Thymus (tissue), 11 donors: ENCODE measurements around the gene ANAPC2. TPM values are rescaled to one million over a fixed set of nuclear protein-coding genes. Genes with fewer than 3 reads are reported as not detected.
"Not testable (repeated sequence)": the region's sequence is repeated elsewhere in the genome, so short reads cannot be mapped to it uniquely, and the experiment has no call there.

Source experiments
- DNase-seq, 9 donors: peaks; one replicate each; pipeline ENCODE4 v3.0.0-alpha.2; 2013; ENCODE audit warnings: low spot score in 9 of 9, low read depth in 6 of 9, missing footprints in 1 of 9
- H3K27ac ChIP-seq, 2 donors: one replicate each; pipeline ENCODE4 v1.5.1; 2013; ENCODE audit warnings: control low read depth in 1 of 2, low read depth in 1 of 2, low read length in 1 of 2, mild to moderate bottlenecking in 1 of 2, moderate library complexity in 1 of 2
- H3K27me3 ChIP-seq, 2 donors: one replicate each; pipeline ENCODE4 v1.5.1; 2013; ENCODE audit warnings: low read length in 1 of 2; ENCODE audit not compliant: control insufficient read depth in 2 of 2, insufficient read depth in 1 of 2
- H3K36me3 ChIP-seq, 2 donors: one replicate each; pipeline ENCODE4 v1.5.1; 2013; ENCODE audit warnings: low read length in 1 of 2, mild to moderate bottlenecking in 1 of 2, moderate library complexity in 1 of 2; ENCODE audit not compliant: control insufficient read depth in 2 of 2, insufficient read depth in 2 of 2
- H3K4me1 ChIP-seq, 2 donors: one replicate each; pipeline ENCODE4 v1.5.1; 2013; ENCODE audit warnings: low read length in 2 of 2; ENCODE audit not compliant: control insufficient read depth in 2 of 2, insufficient read depth in 2 of 2
- H3K4me3 ChIP-seq, 2 donors: one replicate each; pipeline ENCODE4 v1.5.1; 2013; ENCODE audit warnings: low read length in 2 of 2, control low read depth in 1 of 2, mild to moderate bottlenecking in 1 of 2
- H3K9me3 ChIP-seq, 2 donors: one replicate each; pipeline ENCODE4 v1.5.1; 2013; ENCODE audit warnings: low read length in 1 of 2, mild to moderate bottlenecking in 1 of 2; ENCODE audit not compliant: control insufficient read depth in 2 of 2, insufficient read depth in 1 of 2
- WGBS: extraction: QIAGEN DNeasy Blood & Tissue Kit; methylation state at CpG from one replicate; pipeline ENCODE4 v1.1.7; 2013; 5-methylcytosine and 5-hydroxymethylcytosine counted together
- polyA plus RNA-seq: library from polyadenylated mRNA; stranded (reverse); fragments of 200-250 nt; gene quantifications from one replicate; pipeline ENCODE4 v1.2.3, GENCODE V29; 2013
- total RNA-seq: library from RNA; stranded (reverse); fragments of 120-200 nt; gene quantifications from one replicate; pipeline ENCODE4 v1.2.4, GENCODE V29; 2013
- donor health status: healthy.

The ANAPC2 gene
- total and polyA plus RNA-seq, 2 donors: 19.1 to 69.4 TPM

DNA sequence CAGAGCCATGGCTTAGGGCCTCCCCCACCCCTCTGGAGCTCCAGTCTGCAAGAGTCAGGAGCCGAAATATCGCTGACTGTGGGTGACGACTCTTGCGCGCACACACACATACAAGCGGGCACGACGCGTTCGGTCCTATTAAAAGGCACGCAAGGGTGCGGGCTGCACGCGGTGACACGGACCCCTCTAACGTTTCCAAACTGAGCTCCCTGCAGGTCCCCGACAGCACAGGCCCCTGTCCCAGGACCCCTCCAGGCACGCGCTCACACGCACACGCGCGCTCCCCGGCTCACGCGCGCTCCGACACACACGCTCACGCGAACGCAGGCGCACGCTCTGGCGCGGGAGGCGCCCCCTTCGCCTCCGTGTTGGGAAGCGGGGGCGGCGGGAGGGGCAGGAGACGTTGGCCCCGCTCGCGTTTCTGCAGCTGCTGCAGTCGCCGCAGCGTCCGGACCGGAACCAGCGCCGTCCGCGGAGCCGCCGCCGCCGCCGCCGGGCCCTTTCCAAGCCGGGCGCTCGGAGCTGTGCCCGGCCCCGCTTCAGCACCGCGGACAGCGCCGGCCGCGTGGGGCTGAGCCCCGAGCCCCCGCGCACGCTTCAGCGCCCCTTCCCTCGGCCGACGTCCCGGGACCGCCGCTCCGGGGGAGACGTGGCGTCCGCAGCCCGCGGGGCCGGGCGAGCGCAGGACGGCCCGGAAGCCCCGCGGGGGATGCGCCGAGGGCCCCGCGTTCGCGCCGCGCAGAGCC, 49.5 kb downstream of the ANAPC2 start, which contains the start of gene GRIN1:
Gene GRIN1 (plus strand): TSS at position 433 of the 746 bp plus-strand sequence. CDS start 333 bp downstream, outside the sequence.
- peaks cover 33 to 34% of the 10 kb centered on the region in 2 donors for H3K4me1 ChIP-seq
- peak in 3 of 9 donors; percentile 55 to 74 (median 69) for DNase-seq
- no peaks in the 10 kb centered on the region for H3K36me3 ChIP-seq
- no peak within 1 kb of the TSS for H3K4me3 ChIP-seq
- H3K27me3 ChIP-seq: peaks cover 46 to 95% of the 10 kb centered on the region in 2 donors
- H3K9me3 ChIP-seq: peaks cover 1 to 19% of the 10 kb centered on the region in 2 donors
- WGBS: 8% methylated on average over 104 of the region's 104 CpGs
- no peak within 1 kb of the TSS for H3K27ac ChIP-seq

DNA sequence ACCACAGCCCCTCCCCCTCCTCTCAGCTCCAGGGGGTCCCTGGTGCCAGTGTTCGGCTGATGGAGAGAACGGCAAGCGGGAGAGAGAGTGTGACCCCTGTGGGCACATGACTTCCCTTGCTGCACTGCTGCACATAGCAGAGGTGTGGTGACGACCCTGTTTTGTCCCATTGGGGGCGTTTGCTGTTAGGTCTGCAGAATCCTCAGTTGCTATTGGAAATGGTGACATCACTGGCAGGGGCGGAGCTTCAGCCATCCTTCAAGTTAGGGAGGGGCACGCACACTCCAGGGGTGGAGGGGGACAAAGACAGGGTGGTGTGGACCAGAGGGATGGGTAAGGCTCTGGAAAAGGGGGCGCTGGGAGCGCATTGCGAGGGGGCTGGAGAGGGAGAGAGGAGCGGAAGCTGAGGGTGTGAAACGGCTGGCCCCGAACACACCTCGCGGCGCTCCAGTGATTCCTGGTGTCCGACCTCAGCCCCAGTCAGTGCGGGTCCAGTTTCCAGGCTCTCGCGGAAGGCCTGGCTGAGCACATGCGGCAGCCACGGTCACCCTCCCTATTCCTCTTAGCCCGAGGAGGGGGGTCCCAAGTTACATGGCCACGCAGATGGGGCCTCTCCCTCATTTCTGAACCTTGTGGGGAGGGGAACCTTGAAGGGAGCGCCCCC, 50.2 kb downstream of the ANAPC2 start:
- DNase-seq: no peak
- peaks cover 42 to 91% of the 10 kb centered on the region in 2 donors for H3K27me3 ChIP-seq
- no peak overlapping the region for H3K27ac ChIP-seq
- 17% methylated on average over 25 of the region's 25 CpGs for WGBS
- peaks cover 33 to 34% of the 10 kb centered on the region in 2 donors for H3K4me1 ChIP-seq
- no peaks in the 10 kb centered on the region for H3K36me3 ChIP-seq
- H3K9me3 ChIP-seq: peaks cover 1 to 19% of the 10 kb centered on the region in 2 donors
- H3K4me3 ChIP-seq: no peak overlapping the region

DNA sequence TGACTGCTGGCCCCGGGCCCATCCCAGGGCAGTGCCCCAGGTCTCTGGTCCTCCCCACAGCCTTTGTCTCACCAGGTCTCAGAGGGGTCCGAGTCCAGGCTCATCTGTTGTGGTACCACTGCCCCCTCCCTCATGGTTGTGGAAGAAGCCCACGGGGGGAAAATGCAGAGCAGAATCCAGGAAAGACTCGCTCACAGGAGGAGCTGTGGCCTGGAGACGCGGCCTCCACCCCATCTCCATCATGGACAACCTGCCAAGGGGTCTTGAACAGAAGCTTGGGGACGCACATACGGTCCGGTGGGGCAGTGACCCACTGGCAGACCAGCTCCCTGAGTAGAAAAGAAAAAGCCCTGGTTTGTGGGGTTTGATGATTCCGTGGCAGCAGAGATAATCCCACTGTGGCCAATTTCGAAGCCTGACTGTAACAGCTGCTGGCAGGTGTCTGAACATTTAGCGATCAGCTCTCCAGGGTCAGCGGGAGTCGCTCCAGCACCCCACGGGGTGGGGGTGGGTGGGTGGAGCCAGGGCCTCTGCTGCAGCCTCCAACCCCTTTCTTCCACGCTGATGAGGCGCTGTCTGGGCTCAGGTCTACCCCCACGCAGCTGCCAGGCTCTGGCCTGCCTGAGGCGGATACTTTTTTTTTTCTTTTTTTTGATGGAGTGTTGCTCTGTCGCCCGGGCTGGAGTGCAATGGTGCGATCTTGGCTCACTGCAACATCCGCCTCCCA, 51.3 kb downstream of the ANAPC2 start:
- Histone ChIP-seq H3K4me3 (no peak overlapping the region), H3K27me3 (peaks cover 39 to 85% of the 10 kb centered on the region in 2 donors), H3K4me1 (peaks cover 33 to 34% of the 10 kb centered on the region in 2 donors), H3K27ac (no peak overlapping the region), H3K36me3 (no peaks in the 10 kb centered on the region), H3K9me3 (peaks cover 1 to 19% of the 10 kb centered on the region in 2 donors)
- WGBS: 70% methylated on average over 23 of the region's 23 CpGs
- no peak for DNase-seq

DNA sequence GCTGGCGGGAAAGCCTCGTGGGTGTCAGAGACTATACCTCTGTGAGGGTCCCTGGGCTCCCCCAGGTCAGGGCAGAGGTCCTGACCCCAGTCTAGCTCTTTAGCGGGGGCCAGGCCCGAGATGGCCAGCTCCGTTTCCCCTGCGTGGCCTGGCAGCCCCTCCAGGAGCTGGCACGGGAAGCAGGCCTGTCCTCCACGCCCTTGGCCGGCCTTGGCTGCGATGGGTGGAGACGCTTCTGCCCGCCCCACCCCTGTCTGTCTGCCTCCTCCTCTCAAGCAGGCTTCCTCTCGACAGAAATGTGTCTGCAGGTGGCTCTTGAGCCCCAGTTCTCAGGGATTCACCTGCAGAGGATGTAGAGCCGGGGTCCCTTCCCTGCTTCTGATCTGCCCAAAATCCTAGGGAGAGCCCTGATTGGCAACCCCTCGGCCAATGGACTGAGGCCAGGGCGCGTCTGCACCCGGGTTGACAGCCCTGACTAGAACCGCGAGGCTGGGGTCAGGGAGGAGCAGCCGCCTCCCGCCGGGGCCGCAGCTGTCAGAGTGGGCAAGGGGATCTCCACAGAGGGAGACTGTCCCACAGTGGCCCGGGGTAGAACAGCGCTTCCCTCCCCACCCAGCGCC, 52.0 kb downstream of the ANAPC2 start:
- H3K9me3 ChIP-seq: peaks cover 1 to 19% of the 10 kb centered on the region in 2 donors
- peaks cover 39 to 85% of the 10 kb centered on the region in 2 donors for H3K27me3 ChIP-seq
- DNase-seq: no peak
- no peaks in the 10 kb centered on the region for H3K36me3 ChIP-seq
- no peak overlapping the region for H3K4me3 ChIP-seq
- peaks cover 32 to 33% of the 10 kb centered on the region in 2 donors for H3K4me1 ChIP-seq
- WGBS: 44% methylated on average over 27 of the region's 27 CpGs
- H3K27ac ChIP-seq: no peak overlapping the region

DNA sequence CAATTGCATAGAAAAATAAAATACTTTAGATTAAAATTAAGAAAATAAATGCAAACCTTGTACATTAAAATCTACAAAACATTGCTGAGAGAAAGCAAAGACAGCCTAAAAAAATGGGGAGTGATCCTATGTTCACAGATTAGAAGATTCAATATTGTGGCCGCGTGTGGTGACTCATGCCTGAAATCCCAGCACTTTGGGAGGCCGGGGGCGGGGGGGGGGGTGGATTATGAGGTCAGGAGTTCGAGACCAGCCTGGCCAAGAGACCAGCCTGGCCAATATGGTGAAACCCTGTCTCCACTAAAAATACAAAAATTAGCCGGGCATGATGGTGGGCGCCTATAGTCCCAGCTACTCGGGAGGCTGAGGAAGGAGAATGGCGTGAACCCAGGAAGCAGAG, 53.2 kb downstream of the ANAPC2 start:
- H3K27ac ChIP-seq, H3K4me3 ChIP-seq, DNase-seq, H3K36me3 ChIP-seq: not testable (repeated sequence)
- peaks cover 1 to 27% of the 10 kb centered on the region in 2 donors for H3K9me3 ChIP-seq
- peaks cover 37 to 85% of the 10 kb centered on the region in 2 donors for H3K27me3 ChIP-seq
- peaks cover 24 to 27% of the 10 kb centered on the region in 2 donors for H3K4me1 ChIP-seq
- WGBS: 92% methylated on average over 9 of the region's 9 CpGs

DNA sequence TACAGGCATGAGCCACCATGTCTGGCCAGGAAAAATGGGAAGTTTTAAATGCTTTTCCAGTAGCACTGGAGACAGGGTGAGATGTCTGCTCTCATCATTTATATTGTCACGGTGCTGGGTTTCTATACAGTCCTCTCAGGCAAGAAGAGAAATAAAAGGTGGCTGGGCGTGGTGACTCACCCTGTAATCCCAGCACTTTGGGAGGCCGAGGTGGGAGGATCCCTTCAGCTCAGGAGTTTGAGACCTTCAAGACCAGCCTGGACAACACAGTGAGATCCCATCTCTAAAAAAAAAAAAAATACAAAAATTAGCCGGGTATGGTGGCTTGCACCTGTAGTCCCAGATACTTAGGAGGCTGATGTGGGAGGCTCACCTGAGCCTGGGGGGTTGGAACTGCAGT, 54.2 kb downstream of the ANAPC2 start:
- Histone ChIP-seq H3K9me3 (peaks cover 1 to 27% of the 10 kb centered on the region in 2 donors), H3K27me3 (peaks cover 28 to 81% of the 10 kb centered on the region in 2 donors), H3K4me3 (no peak overlapping the region), H3K27ac (no peak overlapping the region), H3K4me1 (peaks cover 17 to 22% of the 10 kb centered on the region in 2 donors), H3K36me3 (no peaks in the 10 kb centered on the region)
- DNase-seq: no peak
- 93% methylated on average over 4 of the region's 4 CpGs for WGBS

DNA sequence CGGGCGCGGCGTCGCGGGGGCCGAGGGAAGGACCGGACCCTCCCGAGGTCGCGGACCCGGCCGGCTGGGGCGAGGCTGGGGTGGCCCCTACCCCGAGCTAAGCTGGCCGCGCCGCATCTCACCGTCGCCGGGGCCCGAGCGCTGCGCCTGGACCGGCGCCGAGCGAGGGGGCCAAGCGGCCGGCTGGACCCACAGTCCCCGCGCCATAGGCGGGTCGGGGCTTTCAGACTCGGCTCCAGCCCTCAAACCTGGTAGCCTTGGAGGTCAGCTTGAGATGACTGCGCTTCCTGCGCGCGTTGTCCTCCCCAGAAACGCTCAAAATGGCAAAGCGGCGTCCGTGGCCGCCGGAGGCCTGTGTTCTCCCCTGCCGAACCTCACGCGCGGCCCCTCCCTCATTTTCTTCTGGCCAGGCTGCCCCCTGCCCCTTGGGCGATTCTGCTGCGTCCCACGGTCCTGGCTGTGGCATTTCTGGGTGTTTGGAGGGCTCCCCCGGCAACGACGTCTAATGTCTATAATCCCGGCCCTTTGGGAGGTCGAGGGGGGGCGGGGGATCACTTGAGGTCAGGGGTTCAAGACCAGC, 58.1 kb downstream of the ANAPC2 start:
- Histone ChIP-seq H3K36me3 (no peaks in the 10 kb centered on the region), H3K27ac (peak overlapping the region in 1 of 2 donors; percentile 72), H3K27me3 (peaks cover 0 to 49% of the 10 kb centered on the region in 2 donors), H3K9me3 (peaks cover 0 to 9% of the 10 kb centered on the region in 2 donors), H3K4me3 (peak overlapping the region; percentile 66 to 78), H3K4me1 (peaks cover 25 to 33% of the 10 kb centered on the region in 2 donors)
- DNase-seq: no peak
- 7% methylated on average over 58 of the region's 58 CpGs for WGBS

DNA sequence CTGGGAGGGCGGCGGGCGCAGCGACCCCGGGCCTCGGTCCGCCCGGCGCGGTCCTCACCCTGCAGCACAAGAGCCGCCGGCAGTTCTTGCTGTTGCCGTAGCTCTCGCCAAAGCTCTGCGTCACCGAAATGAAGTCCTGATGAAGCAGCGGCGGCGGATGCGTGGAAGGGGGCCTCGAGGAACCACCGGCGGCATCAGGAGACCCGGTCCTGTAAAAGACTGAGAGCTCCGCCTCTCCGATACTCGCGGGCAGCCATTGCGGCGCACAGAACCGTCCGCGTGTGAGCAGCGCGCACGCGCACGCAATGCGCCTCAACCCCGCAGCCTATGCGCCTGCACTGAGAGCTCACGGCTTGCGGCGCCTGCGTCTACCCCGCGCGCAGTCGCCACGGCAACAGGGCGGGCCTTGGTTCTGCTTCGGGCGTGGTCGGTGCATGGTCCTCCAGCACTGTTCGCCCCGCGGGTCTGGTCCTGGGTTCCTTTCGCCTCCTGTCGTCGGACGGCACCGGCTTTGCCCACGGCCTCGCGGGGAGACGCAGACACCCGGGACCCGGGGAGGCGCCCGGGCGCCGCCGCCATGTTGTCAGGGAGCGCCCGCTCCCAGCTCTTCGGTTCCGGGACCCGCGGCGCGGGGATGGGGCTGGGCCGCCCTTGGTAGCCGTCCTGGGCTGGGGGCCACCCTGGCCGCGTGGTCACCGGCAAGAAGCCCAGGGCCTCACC, 58.7 kb downstream of the ANAPC2 start:
- H3K9me3 ChIP-seq: peaks cover 0 to 9% of the 10 kb centered on the region in 2 donors
- H3K4me1 ChIP-seq: peaks cover 25 to 33% of the 10 kb centered on the region in 2 donors
- peak overlapping the region; percentile 66 to 78 for H3K4me3 ChIP-seq
- H3K27ac ChIP-seq: peak overlapping the region; percentile 47 to 72
- DNase-seq: peak; percentile 70 to 92 (median 75)
- under 1% methylated on average over 86 of the region's 86 CpGs for WGBS
- H3K27me3 ChIP-seq: peaks cover 0 to 43% of the 10 kb centered on the region in 2 donors
- no peaks in the 10 kb centered on the region for H3K36me3 ChIP-seq
